ENCODE data around the gene CH25H.
"Not testable (repeated sequence)": the region's sequence is repeated elsewhere in the genome, so short reads cannot be mapped to it uniquely, and the experiment has no call there.

The CH25H gene

GRCh38 chr10:89207181-89207800 lies at the start of gene CH25H:
TSS of gene CH25H (minus strand) at chr10:89207317. CDS start at chr10:89207292, 25 bp downstream.
- DNase-seq (ENCODE audit: low read depth in 3 of 3) = peak in 2 of 3 experiments; percentile 38 to 64

GRCh38 chr10:89256340-89256739 lies 49.2 kb upstream of the CH25H start:
- no peak for DNase-seq (ENCODE audit: low read depth in 3 of 3)

DNA sequence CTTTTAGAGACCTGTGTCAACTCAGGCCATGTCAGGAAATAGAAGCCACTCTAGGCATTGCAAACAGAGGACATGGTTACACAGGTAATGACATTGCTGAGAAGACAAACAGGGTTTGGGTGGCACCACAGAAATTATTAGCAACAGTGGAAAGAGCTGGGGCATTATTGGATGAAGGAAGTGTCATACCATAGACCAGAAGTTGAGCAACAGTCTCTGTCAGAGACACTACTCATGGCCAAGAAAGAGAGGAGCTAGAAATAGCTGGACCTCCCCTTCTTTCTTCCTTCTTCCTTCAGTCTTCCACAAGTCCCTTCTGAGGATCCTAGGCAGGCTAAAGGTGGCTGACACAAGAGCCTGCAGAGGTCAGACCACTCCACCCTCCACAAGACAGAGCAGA lies 48.7 kb upstream of the CH25H start:
- DNase-seq (ENCODE audit: low read depth in 3 of 3) = no peak

GRCh38 chr10:89255091-89255579 lies 48.0 kb upstream of the CH25H start:
- peak in 1 of 3 experiments; percentile 19 for DNase-seq (ENCODE audit: low read depth in 3 of 3)

- no peak for DNase-seq (ENCODE audit: low read depth in 3 of 3)
Observed at GRCh38 chr10:89252225-89252585, 45.1 kb upstream of the CH25H start.

DNA sequence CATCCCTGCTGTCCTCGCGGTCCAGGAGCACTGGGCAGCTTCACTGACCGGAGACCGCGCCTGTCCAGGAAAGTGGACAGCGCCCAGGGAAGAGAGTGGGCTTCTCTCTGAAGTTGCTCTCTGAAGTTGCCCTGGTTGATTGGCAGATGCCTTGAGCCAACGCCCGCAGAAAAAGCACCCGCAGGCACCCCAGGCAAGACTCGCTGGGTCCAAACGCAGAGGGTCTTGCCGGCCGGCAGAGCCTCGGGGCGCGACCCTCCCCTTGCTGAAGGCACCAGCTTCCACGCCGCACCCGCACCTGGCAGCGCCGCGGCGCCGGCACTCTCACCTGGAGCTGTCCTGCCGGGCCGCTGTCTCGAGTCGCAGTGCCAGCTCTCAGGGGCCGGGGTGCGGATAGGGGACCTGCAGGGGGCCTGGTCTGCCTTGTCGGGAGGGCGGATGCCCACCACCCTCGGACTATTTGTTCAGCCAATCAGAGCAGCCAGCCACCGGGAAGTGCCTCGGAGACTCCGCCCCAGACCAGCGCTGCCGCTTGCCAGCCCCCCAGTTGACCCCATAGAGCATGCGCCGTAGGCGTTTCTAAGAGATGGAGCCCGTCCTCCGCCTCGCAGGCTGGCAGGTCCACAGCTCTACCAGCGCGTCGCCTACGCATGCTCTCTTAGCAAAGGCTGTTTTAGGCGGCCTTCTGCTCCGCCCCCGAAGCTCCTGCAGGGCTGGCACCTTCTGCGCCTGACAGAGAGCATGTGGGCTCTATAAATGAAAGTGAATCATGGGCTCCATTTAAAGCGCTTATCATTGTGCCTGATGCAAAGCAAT lies 44.5 kb upstream of the CH25H start, which contains the start of gene LIPA:
LIPA (minus strand) TSS at position 367 of the 816 bp plus-strand sequence. CDS start 4,127 bp downstream, outside the sequence.
- DNase-seq (ENCODE audit: low read depth in 3 of 3) = peak; percentile 88 to 94 (median 89)

GRCh38 chr10:89250865-89251408 lies 43.8 kb upstream of the CH25H start:
- no peak for DNase-seq (ENCODE audit: low read depth in 3 of 3)

DNA sequence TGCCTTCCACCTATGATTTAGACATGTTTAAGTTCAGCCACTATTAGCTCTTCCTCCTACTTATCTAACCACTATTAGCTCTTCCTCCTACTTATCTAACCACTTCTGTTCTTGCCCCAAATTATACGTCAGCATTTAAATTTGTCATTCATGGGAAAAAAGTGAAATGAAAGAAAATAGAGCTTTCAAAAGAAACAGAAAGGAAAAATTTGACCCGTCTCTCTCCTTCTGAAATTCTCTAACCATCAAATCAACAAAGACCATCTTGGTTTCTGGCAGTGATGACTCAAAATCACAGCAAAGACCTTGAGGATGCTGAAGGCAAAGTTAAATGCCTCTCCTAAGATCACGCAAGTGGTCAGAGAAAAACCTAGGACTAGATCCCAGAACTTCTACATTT lies 41.9 kb upstream of the CH25H start:
- DNase-seq (ENCODE audit: low read depth in 3 of 3) = no peak

DNA sequence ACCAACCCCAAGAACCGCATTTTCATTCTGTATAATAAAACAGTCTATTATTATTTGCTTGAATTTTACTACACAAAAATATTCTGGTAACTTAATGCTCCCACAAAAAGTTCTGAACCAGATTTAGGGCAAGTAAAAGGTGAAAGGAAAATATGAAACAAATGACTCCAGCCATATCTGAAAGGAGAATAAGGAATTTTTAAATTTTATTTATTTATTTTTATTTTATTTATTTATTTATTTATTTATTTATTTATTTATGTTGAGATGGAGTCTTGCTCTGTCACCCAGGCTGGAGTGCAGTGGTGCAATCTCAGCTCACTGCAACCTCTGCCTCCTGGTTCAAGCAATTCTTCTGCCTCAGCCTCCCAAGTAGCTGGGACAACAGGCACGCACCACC lies 40.5 kb upstream of the CH25H start:
- not testable (repeated sequence) for DNase-seq (ENCODE audit: low read depth in 3 of 3)

DNA sequence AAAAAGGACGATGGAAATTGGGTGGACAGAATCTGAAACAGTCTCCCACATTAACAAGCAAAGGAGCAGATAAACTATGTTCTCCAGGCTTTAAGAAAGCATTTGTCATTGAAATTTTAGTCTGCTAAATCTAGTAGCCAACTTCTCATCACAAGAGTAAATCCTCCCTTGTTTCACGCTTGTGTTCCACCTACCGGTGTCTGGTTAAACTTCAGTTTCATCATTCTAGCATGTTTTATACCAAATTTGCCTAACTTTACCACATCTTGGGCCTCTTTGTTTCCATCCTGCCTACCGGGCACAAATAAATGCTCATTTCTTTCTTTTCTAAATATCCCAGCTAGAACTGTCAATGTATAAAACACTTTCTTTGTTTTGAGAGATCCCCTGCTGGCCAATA lies 38.7 kb upstream of the CH25H start:
- DNase-seq (ENCODE audit: low read depth in 3 of 3) = no peak

DNA sequence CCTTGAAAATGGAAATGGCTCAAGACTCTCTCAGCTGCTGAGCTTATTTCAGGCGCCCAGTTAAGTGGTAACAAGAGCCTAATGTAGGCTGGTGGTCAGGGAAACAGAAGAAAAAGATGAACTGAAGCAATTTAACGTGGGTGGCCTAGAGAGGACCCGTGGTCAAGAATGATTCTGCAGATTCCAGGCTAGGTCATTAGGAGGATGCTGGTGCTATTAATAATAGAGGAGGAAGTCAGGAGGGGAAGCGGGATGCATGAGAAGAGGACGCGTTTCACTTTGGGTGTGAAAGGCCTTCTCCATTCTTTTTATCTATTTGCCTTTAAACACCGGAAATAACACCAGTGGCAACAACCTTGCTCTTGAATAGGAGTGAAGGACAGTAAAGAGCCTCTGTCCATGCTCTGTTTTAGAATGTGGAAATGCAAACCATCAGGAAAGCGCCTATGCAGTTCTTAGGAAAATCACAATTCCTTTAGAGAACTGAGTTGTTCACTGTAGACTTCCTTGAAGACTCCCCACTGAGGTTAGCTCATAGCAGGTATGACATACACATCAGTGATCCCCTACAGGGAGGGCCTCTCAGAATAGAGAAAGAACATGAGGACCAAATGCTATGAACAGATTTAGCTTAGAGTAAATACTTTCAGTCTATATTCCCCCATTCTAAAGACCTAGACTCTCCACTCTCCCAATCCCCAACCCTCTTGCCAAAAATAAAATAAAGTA lies 35.9 kb upstream of the CH25H start:
- DNase-seq (ENCODE audit: low read depth in 3 of 3) = no peak

DNA sequence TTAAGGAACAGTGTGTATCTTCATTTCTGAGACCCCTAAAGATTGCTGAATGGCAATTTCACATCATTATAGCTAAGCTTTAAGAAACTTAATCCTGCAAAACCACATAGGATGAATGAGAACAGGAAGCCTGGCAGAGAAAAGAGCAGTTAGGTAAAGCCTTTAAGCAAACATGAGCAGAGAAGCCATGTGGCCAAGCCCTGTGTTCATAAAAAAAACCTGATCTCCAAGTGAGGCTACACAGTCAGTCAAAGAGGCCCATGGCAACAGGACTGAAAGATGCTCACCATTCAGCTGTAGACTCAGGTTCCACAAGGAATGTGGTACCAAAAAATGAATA lies 35.2 kb upstream of the CH25H start:
- no peak for DNase-seq (ENCODE audit: low read depth in 3 of 3)

DNA sequence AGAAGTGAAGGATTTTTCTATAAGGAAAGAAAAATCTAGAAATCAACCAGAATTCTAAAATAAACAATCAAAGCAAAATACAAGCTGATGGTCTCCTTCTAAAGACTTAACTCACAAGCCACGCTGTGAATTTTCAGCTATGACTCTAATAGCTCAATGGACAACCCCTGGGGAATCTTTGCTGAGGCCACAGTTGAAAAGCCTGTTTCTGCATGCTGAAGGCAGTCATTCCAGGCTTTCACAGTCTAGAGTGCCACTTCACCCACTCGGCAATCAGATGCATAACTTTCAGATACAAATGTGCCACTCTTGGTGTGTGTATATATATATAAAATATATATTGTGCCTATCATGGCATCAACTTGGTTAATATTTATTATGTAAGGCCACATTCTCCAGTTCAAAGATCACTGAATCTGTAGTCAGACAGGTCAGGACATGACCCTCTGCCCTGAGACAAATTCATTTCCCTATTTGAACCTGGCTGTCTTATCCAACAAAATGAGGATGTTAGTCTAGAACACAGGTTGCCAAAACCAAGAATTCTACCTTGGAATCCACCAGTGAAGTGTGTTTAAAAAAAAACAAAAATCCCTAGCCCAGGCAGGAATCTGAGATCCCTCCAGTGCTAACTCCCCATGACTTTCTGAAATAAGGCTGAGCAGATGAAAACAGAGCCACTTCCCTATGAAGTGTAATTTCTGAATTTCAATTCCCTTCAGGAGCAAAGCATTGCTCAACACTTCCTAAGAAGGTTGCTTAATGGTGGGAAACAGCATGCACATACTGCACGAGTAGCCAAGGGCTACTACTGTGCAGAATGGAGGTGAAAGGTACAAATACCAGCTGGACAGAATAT lies 34.6 kb upstream of the CH25H start:
- DNase-seq (ENCODE audit: low read depth in 3 of 3) = no peak

DNA sequence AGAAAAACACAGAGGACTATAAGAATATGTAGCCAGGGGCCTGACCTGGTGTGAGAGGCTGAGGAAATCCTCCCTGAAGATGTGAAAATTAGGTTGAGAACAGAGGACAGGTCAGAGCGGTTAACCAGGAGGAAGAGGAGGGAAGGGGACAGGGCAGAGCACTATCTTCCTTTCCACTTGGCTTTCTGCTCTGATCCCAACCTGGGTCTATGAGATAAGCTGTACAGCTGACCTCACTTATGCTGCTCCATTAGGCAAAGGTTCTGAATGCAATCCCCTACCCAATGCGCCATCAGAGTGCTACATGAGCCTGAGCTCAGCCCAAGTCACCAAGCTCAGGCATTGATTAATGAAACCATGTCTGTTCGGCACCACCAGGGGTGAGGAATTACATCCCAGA lies 33.9 kb upstream of the CH25H start:
- DNase-seq (ENCODE audit: low read depth in 3 of 3) = no peak

- no peak for DNase-seq (ENCODE audit: low read depth in 3 of 3)
Observed at GRCh38 chr10:89240519-89240918, 33.4 kb upstream of the CH25H start.

DNA sequence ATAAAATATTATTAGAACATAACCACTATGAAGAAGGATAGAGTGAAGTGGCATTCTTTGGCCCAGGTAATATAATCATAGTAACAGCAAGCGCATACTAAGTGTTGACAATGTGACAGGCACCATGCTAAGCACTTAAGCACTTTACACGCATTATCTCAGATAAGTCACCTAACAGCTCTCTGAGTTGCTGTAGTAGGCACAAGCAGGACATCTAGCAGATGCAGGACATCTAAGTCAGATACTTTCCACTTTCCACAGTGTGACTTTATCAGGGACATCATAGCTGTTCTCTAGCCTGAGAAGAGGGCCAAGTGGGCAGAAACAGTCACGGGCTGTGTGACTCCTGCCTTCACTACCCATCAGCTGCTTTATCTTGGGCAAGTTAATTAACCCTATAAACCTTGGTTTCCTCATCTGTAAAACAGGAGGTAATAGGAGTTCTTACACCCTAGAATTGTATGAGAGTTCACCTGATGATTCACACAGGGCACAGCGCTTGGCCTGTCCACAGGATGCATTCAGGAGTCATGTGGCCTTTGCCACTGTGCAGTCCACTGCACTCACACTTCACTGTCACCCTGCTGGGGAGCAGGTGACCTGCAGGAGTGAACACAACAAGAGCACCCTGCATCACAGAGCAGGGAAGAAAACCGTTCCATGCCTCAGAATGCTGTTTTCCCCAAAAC lies 32.0 kb upstream of the CH25H start:
- DNase-seq (ENCODE audit: low read depth in 3 of 3) = no peak

GRCh38 chr10:89237849-89238248 lies 30.7 kb upstream of the CH25H start:
- DNase-seq (ENCODE audit: low read depth in 3 of 3) = no peak

DNA sequence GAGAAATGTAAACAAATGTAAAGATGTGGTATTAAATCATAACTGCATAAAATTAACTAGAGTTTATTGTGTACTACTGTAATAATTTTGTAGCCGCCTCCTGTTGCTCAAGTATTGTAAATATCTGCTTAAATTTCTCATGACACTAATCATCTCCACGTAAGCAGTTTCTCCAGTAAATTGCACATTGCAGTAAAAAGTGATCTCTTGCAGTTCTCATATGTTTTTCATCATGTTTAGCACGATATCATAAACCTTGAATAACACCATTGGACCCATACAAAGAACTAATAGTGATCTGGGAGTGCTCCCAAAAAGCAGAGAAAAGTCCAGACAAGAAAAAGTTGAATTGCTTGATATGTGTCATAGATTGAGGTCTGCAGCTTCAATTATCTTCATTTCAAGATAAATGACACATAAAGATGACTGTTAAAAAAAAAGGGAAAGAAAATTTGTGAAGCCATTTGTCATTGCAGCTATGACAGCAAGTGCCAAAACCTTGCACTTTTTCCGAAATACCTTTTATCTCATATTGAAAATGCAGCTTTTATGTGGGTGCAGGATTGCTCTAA lies 29.2 kb upstream of the CH25H start:
- no peak for DNase-seq (ENCODE audit: low read depth in 3 of 3)

DNA sequence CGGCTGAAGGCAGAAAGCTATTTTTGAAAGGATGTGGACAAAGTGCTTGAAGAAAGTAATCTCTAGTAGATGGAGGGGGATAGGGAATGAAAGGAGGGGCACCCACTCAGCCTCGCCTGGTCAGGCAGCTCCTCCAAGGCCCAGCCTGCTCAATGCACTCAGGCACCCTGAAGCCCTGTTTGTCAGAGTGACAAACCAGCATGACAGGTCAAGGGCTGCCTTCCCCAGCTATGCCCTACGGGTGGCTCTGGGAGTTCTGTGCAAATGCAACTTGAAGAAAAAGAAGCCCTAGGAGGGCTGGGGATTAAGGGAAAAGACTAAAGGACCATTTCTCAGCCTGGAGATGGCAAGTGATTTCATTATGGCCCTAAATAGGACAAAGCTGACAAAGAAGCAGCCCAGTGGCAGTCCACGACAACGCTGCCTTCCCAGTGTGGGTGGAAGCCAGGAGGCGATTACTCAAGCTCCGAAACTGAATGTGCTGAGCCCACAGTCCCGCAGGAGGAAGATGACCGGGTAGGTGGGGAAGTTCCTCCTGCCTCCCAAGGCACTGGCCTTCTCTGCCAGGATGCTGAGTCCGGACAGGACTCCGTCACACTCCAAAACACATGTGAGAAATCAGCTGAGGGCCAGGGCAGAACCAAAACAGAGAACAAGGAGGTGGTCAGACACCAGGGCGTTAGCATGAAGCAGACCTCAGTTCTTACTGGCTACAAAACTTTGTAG lies 28.1 kb upstream of the CH25H start:
- no peak for DNase-seq (ENCODE audit: low read depth in 3 of 3)

- DNase-seq (ENCODE audit: low read depth in 3 of 3) = no peak
Observed at GRCh38 chr10:89233033-89233432, 25.9 kb upstream of the CH25H start.

Measured in stimulated activated CD4-positive, alpha-beta T cell treated with anti-CD3 and anti-CD28 coated beads, TNF-alpha, amount 100 ng/mL, for 24 hours (primary cell).